Sigmoid colon (tissue), 7 donors: ENCODE measurements around the gene KIF26B. TPM values are rescaled to one million over a fixed set of nuclear protein-coding genes. Genes with fewer than 3 reads are reported as not detected.

Experiments
- DNase-seq: peaks from one replicate; pipeline ENCODE4 v3.0.0-alpha.2; 2019
- H3K27ac ChIP-seq, 4 donors: fragments of 200-600 bp; sonication (generic); one replicate each; pipeline ENCODE4 v1.5.1; 2016 to 2019; ENCODE audit warnings: mild to moderate bottlenecking in 1 of 4
- H3K27me3 ChIP-seq, 3 donors: fragments of 200-600 bp; sonication (generic); one replicate each; pipeline ENCODE4 v1.5.1; 2019; ENCODE audit warnings: mild to moderate bottlenecking in 1 of 3
- H3K36me3 ChIP-seq, 4 donors: fragments of 200-600 bp; sonication (generic); one replicate each; pipeline ENCODE4 v1.5.1; 2016 to 2019
- H3K4me1 ChIP-seq, 4 donors: fragments of 200-600 bp; sonication (generic); one replicate each; pipeline ENCODE4 v1.5.1; 2017 to 2019
- H3K4me3 ChIP-seq, 4 donors: fragments of 200-600 bp; sonication (generic); one replicate each; pipeline ENCODE4 v1.5.1; 2017 to 2019; ENCODE audit warnings: mild to moderate bottlenecking in 2 of 4, moderate library complexity in 1 of 4
- H3K9me3 ChIP-seq, 4 donors: fragments of 200-600 bp in 3 of 4; sonication (generic) in 3 of 4; one replicate each; pipeline versions ENCODE4 v1.5.1 to v1.6.1; 2013 to 2019
- CTCF ChIP-seq, 4 experiments: fragments of 450-650 bp in 3 of 4; fragments of 200-600 bp in 1 of 4; IDR thresholded peaks; one replicate each; pipeline ENCODE4 v1.5.1; 2016 to 2019; ENCODE audit warnings: antibody characterized with exemption in 4 of 4, mild to moderate bottlenecking in 3 of 4, moderate library complexity in 2 of 4
- EP300 ChIP-seq, 4 donors: sonication (generic); formaldehyde crosslinking; IDR thresholded peaks; one replicate each; pipeline ENCODE4 v1.6.1; 2017; ENCODE audit warnings: antibody characterized with exemption in 4 of 4
- POLR2A ChIP-seq, 2 donors: fragments of 450-650 bp; IDR thresholded peaks; one replicate each; pipeline ENCODE4 v1.6.1; 2016; ENCODE audit warnings: antibody characterized with exemption in 2 of 2, mild to moderate bottlenecking in 2 of 2, moderate library complexity in 2 of 2
- POLR2AphosphoS5 ChIP-seq, 4 donors: sonication (generic); formaldehyde crosslinking; IDR thresholded peaks; one replicate each; pipeline ENCODE4 v1.6.1; 2017; ENCODE audit warnings: antibody characterized with exemption in 4 of 4
- WGBS, 2 donors: extraction: QIAGEN DNeasy Blood & Tissue Kit; methylation state at CpG; one replicate each; pipeline ENCODE4 v1.1.7; 2013; 5-methylcytosine and 5-hydroxymethylcytosine counted together
- intact Hi-C: fragments of 100-400 bp; cut with DNase I; formaldehyde crosslinking; loops from one replicate; pipeline ENCODE4 v1.15.1; 2023
- polyA plus RNA-seq, 3 donors: library from polyadenylated mRNA; stranded (reverse); fragments of 200-250 nt; gene quantifications; one replicate each; pipeline ENCODE4 v1.2.3, GENCODE V29; 2013
- total RNA-seq, 4 donors: library from RNA; depleted of rRNA; stranded (reverse); fragments of >200 nt; gene quantifications; one replicate each; pipeline ENCODE4 v1.1.0, GENCODE V29; 2016
- donor health status: healthy with polysubstance abuse.
- donor health status: Bipolar disorder and iron deficiency.
- donor health status: healthy.

The KIF26B gene
- total and polyA plus RNA-seq, 7 donors: under 0.01 to 5.5 (median 1.4) TPM; not detected in 1

GRCh38 chr1:245622332-245623014 is 467.7 kb downstream of the KIF26B start:
- no peak for TF ChIP-seq POLR2A (IDR thresholded peaks at IDR 0.05)
- no peak for TF ChIP-seq CTCF (IDR thresholded peaks at IDR 0.05)
- no peak for TF ChIP-seq EP300 (IDR thresholded peaks at IDR 0.05)
- no peak for TF ChIP-seq POLR2AphosphoS5 (IDR thresholded peaks at IDR 0.05)
- no peak for DNase-seq
- H3K36me3 ChIP-seq: no peaks in the 10 kb centered on the region
- intact Hi-C loops: loop anchor here (10.0 kb wide), 1 partner anchor 928 kb away; no protein-coding TSS in a partner anchor
- H3K4me3 ChIP-seq: no peak overlapping the region
- H3K27me3 ChIP-seq: peaks cover 0 to 6% (median 0%) of the 10 kb centered on the region in 3 donors
- no peaks in the 10 kb centered on the region for H3K9me3 ChIP-seq
- H3K4me1 ChIP-seq: no peaks in the 10 kb centered on the region
- no peak overlapping the region for H3K27ac ChIP-seq
- 89% methylated on average over 18 of the region's 18 CpGs for WGBS, 2 donors

GRCh38 chr1:245641384-245641783 is 486.6 kb downstream of the KIF26B start:
- Histone ChIP-seq H3K27ac (no peak overlapping the region), H3K4me1 (no peaks in the 10 kb centered on the region), H3K36me3 (no peaks in the 10 kb centered on the region), H3K4me3 (no peak overlapping the region), H3K9me3 (peaks cover 0 to 6% (median under 1%) of the 10 kb centered on the region in 4 donors), H3K27me3 (no peaks in the 10 kb centered on the region)
- intact Hi-C loops: no loop called here
- DNase-seq: no peak
- TF ChIP-seq POLR2A (IDR thresholded peaks at IDR 0.05): no peak
- no peak for TF ChIP-seq POLR2AphosphoS5 (IDR thresholded peaks at IDR 0.05)
- TF ChIP-seq EP300 (IDR thresholded peaks at IDR 0.05): no peak
- TF ChIP-seq CTCF (IDR thresholded peaks at IDR 0.05): no peak
- 93 to 98% methylated on average over 1 of the region's 1 CpG for WGBS, 2 donors

GRCh38 chr1:245645406-245645805 is 490.6 kb downstream of the KIF26B start:
- H3K4me3 ChIP-seq: no peak overlapping the region
- no peak overlapping the region for H3K27ac ChIP-seq
- H3K4me1 ChIP-seq: no peaks in the 10 kb centered on the region
- WGBS, 2 donors: 30 to 67% methylated on average over 4 of the region's 4 CpGs
- H3K27me3 ChIP-seq: no peaks in the 10 kb centered on the region
- TF ChIP-seq CTCF (IDR thresholded peaks at IDR 0.05) (no peak), POLR2A (IDR thresholded peaks at IDR 0.05) (no peak), POLR2AphosphoS5 (IDR thresholded peaks at IDR 0.05) (no peak), EP300 (IDR thresholded peaks at IDR 0.05) (no peak)
- no peaks in the 10 kb centered on the region for H3K36me3 ChIP-seq
- intact Hi-C loops: no loop called here
- no peak for DNase-seq
- peaks cover 0 to 6% (median 0%) of the 10 kb centered on the region in 4 donors for H3K9me3 ChIP-seq

GRCh38 chr1:245645894-245646293 is 491.1 kb downstream of the KIF26B start:
- no peaks in the 10 kb centered on the region for H3K4me1 ChIP-seq
- H3K27ac ChIP-seq: no peak overlapping the region
- TF ChIP-seq CTCF (IDR thresholded peaks at IDR 0.05) (no peak), EP300 (IDR thresholded peaks at IDR 0.05) (no peak), POLR2A (IDR thresholded peaks at IDR 0.05) (no peak), POLR2AphosphoS5 (IDR thresholded peaks at IDR 0.05) (no peak)
- intact Hi-C loops: no loop called here
- H3K9me3 ChIP-seq: peaks cover 0 to 6% (median 0%) of the 10 kb centered on the region in 4 donors
- 74 to 81% methylated on average over 9 of the region's 9 CpGs for WGBS, 2 donors
- DNase-seq: no peak
- H3K4me3 ChIP-seq: no peak overlapping the region
- no peaks in the 10 kb centered on the region for H3K36me3 ChIP-seq
- H3K27me3 ChIP-seq: no peaks in the 10 kb centered on the region
